ENCODE measurements around the gene SLC4A3.

Gene SLC4A3, protein sequence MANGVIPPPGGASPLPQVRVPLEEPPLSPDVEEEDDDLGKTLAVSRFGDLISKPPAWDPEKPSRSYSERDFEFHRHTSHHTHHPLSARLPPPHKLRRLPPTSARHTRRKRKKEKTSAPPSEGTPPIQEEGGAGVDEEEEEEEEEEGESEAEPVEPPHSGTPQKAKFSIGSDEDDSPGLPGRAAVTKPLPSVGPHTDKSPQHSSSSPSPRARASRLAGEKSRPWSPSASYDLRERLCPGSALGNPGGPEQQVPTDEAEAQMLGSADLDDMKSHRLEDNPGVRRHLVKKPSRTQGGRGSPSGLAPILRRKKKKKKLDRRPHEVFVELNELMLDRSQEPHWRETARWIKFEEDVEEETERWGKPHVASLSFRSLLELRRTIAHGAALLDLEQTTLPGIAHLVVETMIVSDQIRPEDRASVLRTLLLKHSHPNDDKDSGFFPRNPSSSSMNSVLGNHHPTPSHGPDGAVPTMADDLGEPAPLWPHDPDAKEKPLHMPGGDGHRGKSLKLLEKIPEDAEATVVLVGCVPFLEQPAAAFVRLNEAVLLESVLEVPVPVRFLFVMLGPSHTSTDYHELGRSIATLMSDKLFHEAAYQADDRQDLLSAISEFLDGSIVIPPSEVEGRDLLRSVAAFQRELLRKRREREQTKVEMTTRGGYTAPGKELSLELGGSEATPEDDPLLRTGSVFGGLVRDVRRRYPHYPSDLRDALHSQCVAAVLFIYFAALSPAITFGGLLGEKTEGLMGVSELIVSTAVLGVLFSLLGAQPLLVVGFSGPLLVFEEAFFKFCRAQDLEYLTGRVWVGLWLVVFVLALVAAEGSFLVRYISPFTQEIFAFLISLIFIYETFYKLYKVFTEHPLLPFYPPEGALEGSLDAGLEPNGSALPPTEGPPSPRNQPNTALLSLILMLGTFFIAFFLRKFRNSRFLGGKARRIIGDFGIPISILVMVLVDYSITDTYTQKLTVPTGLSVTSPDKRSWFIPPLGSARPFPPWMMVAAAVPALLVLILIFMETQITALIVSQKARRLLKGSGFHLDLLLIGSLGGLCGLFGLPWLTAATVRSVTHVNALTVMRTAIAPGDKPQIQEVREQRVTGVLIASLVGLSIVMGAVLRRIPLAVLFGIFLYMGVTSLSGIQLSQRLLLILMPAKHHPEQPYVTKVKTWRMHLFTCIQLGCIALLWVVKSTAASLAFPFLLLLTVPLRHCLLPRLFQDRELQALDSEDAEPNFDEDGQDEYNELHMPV

DNA sequence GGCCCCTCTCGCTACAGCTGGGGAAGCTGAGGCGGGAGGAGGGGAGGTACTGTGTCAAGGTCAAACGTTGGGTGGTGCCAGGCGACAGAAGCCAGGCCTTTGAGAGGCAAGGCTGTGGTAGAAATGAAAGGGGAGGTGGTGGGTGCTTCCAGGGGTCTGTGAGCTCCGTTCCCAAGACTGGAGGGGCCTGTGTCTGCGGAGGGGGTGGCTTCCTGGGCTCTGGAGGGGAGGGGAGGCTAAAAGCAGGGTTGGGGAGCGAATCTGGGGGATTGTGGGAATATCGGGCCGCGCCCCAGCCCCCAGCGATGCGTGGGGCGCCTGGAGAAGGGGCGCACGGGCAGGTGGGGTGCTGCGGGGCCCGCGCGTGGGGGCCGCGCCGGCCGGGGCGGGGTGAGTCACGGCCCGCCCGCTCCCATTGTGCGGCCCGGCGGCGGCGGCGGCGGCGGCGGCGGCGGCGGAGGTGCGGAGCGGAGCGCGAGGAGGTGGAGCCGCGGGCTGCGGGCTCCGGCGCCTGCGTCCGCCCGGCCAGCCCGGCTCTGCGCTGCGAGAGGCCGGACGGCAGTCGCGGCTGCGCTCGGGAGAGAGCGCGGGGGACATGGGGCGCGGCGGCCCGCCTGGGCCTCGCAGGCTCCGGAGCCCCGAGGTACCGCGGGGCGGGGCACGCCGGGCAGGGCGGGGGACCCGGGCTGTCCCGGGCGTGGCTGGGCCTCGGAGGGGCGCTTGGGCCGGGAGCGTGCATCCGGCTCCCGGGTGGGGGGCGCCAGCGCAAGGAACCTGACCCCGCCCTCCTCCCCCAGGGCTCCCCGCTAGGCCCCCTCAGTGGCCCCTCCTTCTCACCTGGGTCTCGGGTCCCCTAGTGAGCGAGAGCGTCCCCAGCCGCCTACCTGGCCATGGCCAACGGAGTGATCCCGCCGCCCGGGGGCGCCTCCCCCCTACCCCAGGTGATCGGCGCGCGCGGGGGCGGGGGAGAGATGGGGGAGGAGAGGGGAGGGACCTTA, at the start of gene SLC4A3:
Gene SLC4A3, plus strand, starts transcription at position 528 of the 998 bp plus-strand sequence. Its CDS starts 363 bp downstream, at position 891.
- no peak for DNase-seq

DNA sequence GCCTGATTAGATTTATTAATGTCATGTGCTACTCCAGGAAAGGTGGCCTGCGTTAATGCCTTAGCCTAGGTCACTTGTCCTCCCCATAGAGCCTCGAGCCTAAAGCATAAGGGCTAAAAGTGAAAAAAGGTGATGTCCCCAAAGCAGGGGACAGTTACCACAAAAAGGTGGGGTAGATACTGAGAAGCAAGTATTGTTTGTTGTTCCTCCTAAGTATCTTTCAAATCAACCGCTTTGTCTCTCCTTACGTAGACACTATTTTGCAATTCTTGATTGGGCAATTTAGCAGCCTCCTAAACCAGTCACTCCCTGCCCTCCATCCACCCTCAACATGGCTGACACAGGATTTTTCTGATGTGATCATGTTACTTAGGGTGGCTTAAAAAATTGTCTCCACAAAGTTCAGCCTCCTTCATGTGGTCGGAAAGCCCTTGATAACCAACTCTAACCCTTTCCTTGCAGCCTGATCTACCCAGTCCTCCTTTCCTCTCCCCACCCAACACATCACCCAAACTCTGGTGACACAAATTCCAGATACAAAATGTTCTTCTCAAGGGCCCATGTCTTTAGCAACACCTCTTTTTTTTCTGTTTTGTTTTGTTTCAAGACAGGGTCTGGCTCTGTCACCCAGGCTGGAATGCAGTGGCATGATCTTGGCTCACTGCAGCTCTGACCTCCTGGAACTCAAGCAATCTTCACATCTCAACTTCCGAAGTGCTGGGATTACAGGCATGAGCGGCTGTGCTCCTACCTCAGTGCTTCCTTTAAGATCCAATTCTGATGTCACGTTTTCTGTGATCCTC, 48.4 kb upstream of the SLC4A3 start:
- no peak for DNase-seq

DNA sequence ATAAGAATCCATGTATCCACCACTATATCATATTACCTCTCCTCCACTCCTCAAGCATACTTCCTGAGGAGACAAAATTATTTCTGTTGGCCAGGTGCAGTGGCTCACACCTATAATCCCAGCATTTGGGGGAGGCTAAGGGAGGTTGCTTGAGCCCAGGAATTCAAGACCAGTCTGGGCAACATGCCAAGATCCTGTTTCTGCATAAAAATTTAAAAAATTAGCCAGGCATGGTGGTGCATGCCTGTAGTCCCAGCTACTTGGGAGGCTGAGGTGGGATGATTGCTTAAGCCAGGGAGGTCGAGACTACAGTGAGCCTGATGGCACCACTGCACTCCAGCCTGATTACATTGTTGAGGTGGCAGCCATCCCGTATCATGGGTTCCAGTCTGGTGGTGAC, 46.1 kb upstream of the SLC4A3 start:
- no peak for DNase-seq

DNA sequence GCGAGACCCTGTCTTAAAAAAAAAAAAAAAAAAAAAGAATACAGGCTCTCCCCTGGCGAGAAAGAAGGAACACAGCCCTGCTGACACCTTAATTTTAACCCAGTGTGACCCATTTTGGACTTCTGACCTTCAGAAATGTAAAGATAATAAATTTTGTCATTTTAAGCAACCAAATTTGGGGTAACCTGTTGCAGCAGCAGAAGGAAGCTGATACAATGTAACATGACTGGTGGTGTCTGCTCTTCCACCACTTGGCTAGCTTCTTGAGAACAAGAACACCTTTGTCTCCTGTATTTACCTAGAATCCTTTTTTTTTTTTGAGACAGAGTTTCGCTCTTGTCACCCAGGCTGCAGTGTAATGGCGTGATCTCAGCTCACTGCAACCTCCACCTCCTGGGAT, 36.3 kb upstream of the SLC4A3 start:
- DNase-seq: no peak

DNA sequence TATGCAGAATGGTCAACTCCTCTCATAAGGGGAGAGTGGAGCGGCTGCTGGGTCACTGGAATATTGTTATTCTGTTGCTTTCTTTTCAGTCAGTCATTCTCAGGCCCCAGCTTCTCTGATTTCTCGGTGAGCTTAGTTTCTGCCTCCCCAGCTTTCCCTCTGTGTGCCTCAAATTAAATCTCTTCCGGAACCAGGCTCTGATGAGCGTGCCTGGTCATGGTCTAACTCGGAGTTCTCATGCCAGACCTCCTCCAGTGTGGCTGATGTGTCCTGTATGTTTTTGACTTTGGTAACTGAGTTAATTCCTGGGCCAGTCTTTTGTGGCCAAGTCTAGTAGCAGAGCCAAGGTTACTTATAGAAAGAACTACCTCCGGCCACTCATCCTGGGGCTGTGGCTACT, 34.7 kb upstream of the SLC4A3 start:
- DNase-seq: no peak

DNA sequence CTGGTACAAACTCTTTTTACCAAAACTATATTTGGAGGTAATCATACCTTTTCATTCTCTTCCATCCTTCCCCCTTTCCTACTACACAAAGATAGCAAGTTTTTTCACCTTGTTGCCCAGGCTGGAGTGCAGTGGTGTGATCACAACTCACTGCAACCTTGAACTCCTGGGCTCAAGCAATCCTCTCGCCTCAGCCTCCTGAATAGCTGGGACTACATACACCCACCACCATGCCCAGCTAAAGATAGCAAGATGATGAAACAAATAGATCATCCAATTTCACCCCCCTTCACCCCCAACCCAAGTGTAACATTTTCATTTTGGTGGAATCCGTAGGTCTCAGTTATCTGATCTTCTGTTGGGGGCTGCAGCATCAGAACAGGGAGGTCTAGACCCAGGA, 34.3 kb upstream of the SLC4A3 start:
- DNase-seq: no peak

DNA sequence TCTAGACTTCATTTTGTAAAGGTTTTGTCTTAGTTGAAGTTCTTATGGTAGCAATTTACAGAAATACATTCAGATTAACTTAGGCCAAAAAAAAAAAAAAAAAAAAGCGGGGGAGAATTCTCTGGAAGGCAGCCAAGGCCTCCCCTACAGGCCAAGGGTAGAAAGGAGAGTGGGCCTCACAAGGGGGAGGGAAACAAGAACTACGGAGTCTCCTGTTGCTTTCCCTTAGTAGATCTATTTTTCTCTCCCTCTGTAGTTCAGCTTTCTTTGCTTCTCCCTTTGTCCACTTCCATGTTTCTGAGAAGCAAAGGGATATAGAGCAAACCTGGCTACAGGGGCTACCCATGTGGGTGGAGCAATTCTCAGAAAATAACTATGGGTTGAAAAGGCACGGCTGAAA, 32.2 kb upstream of the SLC4A3 start:
- DNase-seq: no peak

DNA sequence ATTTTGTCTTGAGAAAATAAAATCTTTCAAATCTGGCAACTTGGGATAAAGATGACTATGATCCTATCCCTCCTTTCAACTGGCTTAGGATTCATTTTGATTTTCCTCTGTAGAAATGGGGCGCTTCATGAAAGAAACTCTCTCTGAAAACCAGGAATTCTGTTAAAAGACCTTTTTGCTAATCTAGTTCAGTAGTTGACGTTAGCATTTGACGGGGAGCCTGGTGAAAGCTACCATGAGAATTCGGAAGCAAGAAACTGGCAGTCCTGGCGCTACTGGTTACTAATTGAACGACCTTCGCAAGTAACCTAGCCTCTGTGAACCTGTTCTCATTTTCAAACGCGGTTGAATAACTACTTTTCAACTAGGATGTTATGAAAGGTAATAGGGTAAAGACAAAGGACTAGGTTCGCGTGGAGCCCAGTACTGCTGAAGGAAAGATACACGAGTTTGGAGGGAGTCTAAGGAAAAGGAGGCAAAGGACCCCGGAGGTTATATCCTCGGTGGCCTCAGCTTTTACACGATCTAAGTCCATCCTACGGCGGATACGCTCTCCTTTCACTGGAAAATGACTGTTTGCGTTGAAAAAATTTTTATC, 30.4 kb upstream of the SLC4A3 start:
- DNase-seq: no peak

DNA sequence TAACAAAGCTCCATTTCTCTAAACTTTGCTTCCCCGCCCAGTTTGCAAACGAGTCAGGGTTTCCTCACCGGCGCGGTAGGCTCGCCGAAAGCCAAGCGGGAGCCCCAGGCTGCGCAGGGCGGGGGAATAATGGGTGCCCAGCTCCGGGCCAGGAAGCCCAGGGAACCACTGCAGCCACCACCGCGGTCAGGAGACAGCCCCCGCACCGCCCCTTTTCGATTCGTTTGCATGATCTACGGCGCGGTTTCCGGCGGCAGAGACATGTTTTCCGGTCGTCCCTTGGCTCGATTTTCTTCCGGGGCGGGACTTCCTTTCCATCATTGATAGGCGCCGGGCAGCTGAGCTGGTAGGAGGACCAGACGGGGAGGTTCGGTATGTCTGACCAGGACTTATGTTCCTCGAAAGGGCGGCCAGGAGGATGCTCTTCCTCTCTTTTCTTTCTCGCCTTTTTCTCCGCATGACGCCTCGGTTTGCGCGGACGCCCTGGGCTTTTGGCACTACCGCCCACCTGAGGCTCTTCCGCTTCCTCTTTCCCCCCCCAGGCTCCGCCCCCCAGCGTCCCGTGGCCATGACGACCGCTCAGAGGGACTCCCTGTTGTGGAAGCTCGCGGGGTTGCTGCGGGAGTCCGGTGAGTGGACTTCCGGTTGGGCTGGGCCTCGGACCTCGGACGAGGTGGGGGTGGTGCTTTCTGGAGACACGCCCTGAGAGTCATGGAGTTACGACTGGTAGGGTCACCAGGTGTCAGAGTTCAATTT, 29.7 kb upstream of the SLC4A3 start, which contains the start of gene STK11IP:
Gene STK11IP, plus strand, starts transcription at position 306 of the 756 bp plus-strand sequence. Its CDS starts 263 bp downstream, at position 569.
- peak; percentile 93 for DNase-seq

DNA sequence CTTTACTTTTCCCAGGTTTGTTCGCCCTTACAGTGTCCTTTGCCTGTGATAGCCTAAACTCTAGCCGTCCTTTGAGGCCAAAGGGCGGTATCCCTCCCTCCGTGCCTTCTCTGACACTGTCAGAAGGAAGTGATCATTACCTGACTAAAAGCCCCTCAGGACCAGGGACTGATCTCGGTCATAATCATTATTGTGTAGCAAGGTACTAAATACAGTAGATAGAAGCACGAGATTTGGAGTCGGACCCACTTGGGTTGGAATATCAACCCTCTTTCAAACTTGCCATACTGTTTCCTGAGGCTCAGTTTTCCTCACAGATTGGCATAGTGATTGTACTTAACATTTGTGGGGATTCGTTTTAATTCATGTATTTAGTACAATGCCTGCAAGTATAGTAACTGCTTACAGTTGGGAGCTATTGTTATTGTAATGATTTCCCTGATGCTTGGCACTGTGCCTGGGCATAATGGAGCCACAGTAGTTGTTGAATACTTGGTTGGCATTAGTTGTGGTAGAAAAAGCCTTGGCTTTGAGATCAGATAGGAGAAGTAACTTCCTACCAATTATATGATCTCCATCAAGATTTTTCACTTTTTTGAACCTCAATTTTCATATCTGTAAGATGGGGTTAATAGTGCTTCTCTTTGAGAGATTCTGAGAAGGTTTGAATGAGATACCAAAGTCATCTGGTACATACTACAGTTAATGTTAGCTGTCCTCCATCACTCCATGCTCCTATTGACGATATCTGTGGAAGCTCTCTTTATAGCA, 28.9 kb upstream of the SLC4A3 start:
- no peak for DNase-seq

DNA sequence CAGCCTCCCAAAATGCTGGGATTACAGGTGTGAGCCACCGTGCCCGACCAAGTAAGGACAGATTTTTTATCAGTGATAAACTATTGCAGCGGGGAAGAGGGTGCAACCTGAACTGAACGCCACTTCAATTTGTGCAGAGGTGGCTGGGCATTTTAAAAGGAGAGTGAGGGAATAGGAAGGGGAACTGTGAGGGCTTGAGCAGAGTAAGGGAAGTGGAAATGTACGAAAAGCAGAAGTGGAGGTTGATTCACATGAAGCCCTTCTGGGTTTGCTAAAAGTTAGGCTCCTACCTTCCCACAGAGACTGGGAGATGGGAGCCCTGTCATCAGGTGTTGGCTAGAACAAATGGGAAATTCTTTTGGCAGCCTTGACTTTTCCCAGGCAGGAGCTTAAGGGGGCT, 23.7 kb upstream of the SLC4A3 start:
- DNase-seq: no peak

DNA sequence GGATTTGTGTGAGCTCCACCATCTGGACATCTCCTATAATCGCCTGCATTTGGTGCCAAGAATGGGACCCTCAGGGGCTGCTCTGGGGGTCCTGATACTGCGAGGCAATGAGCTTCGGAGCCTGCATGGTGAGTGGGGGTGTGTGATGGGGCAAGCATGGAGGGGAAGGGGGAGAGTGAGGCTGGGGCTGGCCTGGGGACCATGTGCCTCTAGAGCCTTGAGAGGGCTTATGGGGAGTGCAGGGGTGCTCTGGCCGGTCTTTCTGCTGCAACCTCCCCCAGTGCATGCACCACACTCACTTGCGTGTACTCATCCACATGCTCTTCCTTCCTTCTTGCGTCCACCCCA, 21.8 kb upstream of the SLC4A3 start:
- no peak for DNase-seq

DNA sequence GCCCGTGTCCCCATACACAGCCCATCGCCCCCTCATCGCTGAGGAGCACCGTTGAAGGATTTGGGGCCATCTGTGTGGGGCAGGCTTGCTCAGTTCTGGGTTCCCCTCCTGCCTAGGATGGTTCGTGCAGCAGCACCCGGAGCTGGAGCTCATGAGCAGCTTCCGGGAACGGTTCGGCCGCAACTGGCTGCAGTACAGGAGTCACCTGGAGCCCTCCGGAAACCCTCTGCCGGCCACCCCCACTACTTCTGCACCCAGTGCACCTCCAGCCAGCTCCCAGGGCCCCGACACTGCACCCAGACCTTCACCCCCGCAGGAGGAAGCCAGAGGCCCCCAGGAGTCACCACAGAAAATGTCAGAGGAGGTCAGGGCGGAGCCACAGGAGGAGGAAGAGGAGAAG, 19.5 kb upstream of the SLC4A3 start:
- no peak for DNase-seq

DNA sequence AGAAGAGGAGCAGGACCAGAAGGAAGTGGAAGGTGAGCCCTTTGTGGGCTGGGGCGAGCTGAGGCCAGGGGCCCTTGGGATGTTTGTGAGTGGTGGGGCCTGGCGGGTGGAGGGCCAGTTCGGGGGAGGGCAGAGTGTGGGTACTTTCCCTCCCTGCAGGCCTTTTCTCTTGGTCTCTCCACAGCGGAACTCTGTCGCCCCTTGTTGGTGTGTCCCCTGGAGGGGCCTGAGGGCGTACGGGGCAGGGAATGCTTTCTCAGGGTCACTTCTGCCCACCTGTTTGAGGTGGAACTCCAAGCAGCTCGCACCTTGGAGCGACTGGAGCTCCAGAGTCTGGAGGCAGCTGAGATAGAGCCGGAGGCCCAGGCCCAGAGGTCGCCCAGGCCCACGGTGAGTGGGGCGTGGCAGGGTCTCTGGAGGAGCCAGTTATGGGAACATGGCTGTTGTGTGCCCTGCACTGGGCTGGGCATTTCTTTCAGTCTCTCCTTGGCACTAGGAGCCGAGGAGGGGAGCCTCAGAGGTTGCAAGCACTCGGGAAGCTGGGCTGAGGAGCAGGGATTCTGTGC, 18.9 kb upstream of the SLC4A3 start:
- no peak for DNase-seq

DNA sequence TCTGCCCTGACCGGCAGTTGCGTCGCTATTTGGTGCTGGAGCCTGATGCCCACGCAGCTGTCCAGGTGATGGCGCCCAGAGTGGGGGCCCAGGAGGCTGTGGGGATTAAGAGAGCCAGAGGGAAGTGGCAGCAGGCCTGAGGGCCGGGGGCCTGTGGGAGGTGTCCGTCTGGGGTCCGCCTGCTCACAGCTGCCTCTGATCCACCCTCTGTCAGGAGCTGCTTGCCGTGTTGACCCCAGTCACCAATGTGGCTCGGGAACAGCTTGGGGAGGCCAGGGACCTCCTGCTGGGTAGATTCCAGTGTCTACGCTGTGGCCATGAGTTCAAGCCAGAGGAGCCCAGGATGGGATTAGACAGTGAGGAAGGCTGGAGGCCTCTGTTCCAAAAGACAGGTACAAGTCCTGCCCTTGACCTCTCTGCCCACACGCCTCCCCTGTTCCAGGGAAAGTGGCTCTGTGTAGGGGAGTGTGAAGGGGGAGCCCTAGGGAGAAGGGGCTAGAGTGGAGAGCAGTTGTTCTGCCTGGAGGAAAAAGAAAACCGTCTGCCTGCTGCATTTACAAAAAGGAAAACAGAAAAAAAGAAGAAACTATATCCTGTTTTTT, 18.2 kb upstream of the SLC4A3 start:
- DNase-seq: no peak

DNA sequence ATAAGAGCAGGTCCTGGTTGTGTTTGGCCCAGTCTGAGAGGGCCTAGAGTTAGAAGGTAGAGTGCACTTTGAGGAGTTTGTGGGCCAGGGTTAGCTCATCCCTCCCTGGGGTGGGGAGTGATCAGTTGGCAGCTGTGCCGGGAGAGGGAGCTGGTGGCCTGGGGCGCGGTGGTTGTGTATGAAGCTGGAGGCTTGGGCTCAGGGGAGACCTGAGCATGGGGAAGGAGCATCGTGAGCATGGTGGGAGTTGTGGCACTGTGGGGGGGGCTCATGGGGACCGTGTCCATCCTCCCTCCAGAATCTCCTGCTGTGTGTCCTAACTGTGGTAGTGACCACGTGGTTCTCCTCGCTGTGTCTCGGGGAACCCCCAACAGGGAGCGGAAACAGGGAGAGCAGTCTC, 16.1 kb upstream of the SLC4A3 start:
- no peak for DNase-seq

DNA sequence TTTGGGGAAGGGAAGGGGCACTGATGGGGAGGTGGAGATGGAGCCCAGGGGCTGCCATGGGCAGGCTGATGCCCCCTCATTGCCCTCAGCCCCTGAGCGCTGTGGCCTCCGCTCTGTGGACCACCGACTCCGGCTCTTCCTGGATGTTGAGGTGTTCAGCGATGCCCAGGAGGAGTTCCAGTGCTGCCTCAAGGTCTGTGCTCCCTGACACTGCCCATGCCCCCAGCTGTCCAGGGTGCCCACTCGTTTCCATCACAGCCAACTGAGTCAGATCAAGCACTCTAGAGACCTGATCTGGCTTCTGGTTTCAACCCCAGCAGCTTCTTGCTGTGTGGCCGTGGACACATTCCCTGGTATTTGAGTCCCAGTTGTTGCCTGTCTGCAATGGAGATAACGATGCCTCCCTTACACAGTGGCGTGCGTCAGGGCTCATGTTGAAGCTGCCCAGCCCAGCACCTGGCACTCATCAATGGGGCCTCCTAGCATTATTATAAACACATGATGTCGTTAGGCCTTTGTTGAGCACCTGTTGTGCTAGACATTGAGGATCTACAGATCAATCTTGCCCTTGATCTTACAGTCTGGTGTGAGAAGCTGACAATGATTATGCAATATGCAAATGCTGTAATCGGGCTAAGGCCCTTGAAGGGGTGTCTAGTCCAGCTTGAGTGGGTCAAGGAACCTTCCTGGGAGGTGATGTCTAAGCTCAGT, 15.4 kb upstream of the SLC4A3 start:
- no peak for DNase-seq

Measured in activated CD4-positive, alpha-beta T cell treated with anti-CD3 and anti-CD28 coated beads, Interleukin-2, Interleukin-6, amounts not matched to agents 100 ng/mL and 50 ng/mL, durations not matched to agents 16 hours and 8 hours (primary cell).